Hematopoietic multipotent progenitor cell treated with erythropoietin and hydrocortisone succinate and interleukin-3 and kit ligand, for 15 days (in vitro differentiated cells): ENCODE measurements around the gene PES1.
"Not testable (repeated sequence)": the region's sequence is repeated elsewhere in the genome, so short reads cannot be mapped to it uniquely, and the experiment has no call there.

Source experiments
- DNase-seq: peaks from one replicate; pipeline ENCODE4 v3.0.0-alpha.2; 2015; ENCODE audit warnings: low spot score

The PES1 gene

DNA sequence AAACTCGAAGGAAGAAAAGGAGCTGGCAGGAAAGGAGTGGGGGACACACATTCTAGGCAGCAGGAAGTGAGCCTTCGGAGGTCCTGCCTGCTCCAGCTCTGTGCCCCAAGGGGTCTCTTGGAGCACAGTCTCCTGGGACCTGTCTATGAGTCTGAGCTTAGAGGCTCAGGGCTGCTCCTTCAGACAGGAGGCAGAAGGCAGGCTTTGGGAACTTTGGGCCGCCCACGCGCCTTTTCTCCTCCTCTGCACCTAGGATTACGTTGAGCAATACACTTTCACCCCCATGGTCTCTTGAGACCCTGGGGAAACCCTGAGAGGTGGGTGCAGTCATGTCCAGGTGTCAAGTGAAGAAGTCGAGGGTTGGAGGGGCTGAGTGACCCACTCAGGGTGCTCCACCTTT lies 16.2 kb upstream of the PES1 start:
- no peak for DNase-seq

DNA sequence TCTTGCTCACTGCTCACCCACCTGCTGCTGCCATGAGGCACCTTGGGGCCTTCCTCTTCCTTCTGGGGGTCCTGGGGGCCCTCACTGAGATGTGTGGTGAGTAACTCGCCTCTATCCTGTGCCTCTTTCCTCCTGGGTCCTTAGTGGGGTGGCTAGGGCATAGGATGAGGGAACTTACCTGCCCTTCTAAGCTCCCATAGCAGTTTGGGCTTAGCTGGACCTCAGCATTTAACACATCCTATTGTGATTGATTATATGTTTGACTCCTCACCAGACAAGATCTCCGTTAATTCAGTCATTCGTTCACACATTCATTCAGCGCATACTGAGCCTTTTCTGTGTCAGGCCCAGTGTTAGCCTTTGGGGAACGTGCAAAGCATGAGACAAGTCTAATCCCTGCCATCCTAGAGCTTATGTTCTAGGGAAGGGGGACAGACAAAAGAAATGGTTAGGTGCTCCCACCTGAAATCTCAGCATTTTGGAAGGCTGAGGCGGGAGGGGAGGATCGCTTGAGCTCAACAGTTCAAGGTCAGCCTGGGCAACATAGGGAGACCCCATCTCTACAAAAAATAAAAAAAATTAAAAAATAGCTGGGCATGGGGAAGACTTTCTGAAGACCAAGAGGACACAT lies 15.7 kb upstream of the PES1 start:
- DNase-seq: no peak

DNA sequence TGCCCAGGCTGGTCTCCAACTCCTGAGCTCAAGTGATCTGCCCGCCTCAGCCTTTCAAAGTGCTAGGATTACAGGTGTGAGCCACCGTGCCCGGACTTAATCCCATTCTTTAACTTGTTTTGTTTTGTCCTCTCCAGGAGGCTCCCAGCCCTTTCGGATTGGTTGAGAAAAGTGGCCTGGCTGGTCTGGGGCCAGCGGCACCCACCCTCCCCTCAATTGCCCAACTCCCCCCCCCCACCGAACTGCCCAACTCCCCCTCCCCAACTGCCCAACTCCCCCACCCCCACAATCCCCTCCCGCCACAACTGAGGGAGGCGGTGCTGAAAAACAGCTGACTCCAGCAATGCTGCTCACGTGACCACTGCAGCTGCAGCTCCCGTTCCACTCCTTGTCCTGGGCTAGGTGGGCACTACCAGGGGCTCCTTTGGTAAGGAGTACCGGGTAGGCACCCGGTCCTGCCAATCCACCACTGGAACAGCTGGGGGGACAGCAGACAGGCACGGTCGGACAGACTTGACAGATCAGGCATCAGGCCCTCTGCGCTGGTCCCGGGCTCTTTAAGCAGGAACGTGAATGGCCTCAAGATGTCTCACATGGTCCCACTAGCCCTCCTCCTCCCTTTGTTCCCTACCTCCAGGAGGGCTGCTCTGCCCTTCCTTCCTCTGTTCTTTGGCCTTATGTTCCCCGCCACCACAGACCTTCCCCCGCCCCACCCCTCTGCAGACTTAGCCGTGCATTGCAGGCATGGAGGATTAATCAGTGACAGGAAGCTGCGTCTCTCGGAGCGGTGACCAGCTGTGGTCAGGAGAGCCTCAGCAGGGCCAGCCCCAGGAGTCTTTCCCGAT lies 15.0 kb upstream of the PES1 start, which contains the start of gene TCN2:
TCN2 (plus strand) TSS at position 720 of the 845 bp plus-strand sequence. CDS start 158 bp downstream, outside the sequence.
- peak; percentile 33 for DNase-seq

DNA sequence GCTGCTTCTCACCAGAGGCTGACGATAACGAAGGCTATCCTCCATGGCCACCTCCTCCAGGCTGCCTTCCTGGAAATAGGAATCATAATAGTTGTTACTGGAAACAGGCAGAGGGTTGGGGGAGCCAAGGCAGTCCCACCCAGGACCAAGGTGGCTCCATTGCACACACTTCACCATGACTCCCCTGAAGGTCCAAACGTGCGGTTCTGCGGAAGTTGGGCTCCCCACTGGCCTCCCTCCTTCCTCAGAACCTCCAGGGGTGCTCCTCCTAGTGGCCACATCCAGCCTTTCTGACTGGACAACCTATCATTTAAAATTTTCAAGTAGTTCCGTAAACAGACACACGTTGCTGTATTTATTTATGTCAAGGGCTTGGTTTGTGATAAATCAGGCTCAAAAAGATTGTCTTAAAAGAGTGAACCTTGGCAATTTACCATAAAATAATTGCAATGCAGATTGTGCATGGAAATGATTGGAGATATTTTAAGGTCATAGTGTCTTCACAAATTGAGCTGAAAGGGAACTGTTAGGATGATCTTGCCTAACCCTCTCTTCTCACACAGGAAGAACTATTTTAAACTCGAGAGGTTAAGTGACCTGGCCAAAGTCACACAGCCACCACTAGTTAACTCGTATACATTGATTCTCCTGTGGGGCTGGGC lies 13.9 kb upstream of the PES1 start:
- DNase-seq: peak; percentile 80

DNA sequence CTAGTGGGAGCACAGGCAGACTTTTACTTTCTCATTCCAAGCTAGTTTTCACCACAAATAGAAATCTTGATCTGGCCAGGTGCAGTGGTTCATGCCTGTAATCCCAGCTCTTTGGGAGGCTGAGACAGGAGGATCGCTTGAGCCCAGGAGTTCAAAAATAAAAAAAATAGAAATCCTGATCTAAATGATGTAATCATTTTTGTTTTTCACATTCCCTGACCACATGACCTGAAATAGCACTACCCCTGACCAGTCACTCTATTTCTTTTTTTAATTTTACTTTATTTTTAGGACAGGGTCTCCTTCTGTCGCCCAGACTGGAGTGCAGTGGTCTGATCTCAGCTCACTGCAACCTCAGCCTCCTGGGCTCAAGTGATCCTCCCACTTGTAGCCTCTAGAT lies 13.0 kb upstream of the PES1 start:
- no peak for DNase-seq

DNA sequence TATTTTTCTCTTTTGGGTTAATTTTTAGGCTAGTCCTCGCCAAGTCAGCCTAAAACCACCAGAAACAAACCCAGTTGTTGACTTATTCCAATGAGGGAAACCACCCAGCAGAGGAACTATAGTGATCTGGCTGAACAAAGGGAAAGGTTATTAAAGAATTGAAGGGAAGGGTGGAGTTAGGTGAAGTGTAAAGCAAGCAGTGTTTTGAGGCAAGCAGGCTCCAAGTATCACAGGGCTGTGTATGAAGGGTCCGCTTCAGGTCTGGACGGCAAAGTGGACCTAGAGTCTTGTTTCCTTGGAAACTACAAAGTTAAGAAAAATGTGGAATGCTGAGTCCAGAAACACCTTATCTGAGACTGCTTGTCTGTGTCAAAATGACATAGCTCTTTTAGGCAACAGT lies 12.1 kb upstream of the PES1 start:
- no peak for DNase-seq

DNA sequence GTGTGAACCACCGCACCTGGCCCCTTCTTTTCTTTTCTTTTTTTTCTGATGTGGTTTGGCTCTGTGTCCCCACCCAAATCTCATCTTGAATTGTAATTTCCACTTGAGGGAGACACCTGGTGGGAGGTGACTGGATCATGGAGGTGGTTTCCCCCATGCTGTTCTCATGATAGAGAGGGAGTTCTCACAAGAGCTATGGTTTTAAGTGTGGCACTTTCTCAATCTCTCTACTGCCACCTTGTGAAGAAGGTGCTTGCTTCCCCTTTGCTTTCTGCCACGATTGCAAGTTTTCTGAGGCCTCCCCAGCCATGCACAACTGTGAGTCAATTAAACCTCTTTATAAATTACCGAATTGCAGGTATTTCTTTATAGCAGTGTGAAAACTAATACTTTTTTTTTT lies 10.3 kb upstream of the PES1 start:
- peak; percentile 58 for DNase-seq

DNA sequence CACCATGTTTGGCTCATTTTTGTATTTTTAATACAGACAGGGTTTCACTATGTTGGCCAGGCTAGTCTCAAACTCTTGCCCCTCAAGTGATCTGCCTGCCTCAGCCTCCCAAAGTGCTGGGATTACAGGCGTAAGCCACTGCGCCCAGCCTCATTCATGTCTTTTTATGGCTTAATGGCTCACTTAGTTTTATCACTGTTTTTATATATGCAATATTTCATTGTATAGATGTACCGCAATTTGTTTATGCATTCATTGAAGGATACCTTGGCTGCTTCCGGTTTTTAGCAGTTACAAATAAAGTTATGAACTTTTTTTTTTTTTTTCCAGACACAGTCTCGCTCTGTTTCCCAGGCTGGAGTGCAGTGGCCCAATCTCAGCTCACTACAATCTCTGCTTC lies 9.8 kb upstream of the PES1 start:
- no peak for DNase-seq

DNA sequence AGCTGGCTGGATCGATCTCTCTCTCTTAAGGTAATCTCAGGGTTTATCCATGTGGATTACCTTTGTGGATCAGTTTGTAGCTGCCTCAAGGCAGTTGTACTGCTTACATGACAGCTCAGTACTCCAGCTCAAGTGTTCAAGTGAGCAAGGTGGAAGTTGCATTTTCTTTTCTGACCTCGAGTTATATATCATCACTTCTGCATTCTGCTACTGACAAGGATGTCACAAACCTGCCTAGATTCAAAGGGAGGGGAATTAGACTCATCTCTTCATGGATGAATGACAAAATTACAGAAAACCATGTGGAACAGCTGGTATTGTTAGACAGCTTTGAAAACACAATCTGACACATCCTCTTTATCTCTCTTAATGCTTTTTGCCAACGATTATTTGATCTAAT lies 9.2 kb upstream of the PES1 start:
- no peak for DNase-seq

DNA sequence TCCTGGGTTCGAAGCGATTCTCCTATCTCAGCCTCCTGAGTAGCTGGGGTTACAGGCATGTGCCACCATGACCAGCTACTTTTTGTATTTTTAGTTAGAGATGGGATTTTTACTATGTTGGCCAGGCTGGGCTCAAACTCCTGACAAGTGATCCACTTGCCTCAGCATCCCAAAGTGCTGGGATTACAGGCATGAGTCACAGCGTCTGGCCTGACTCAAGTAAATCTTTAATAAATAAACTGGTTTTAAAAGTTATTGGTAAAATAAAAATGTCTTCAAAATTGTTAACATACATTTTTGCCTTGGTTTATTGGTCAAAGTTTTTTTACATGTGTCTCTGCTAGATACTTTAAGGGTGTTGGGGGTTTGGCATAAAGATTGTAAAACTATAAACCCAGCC lies 7.3 kb upstream of the PES1 start:
- DNase-seq: no peak

DNA sequence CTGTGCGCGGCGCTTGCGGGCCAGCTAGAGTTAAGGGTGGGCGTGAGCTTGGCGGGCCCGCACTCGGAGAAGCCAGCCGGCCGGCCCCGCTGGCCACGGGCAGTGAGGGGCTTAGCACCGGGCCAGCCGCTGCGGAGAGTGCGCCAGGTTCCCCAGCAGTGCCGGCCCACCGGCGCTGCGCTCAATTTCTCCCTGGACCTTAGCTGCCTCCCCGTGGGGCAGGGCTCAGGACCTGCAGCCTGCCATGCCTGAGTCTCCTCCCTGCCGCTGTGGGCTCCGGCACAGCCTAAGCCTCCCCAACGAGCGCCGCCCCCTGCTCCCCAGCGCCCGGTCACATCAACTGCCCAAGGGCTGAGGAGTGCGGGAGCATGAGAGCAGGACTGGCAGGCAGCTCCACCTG lies 5.2 kb upstream of the PES1 start:
- DNase-seq: no peak

DNA sequence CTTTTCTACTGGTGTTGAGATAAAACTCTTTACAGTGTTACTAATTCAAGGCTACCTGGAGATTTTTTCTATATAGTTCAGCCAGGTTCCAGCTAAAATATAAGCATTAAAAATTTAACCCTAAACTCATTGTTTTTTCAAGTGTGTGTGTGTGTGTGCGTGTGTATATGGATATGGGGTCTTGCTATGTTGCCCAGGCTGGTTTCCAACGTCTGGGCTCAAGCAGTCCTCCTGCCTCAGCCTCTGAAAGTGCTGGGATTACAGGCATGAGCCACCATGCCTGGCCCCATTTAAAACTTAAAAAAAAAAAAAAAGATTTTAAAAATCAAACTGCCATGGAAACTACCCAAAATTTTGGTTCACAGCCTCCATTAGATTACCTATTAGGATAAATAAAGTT lies 4.5 kb upstream of the PES1 start:
- no peak for DNase-seq

DNA sequence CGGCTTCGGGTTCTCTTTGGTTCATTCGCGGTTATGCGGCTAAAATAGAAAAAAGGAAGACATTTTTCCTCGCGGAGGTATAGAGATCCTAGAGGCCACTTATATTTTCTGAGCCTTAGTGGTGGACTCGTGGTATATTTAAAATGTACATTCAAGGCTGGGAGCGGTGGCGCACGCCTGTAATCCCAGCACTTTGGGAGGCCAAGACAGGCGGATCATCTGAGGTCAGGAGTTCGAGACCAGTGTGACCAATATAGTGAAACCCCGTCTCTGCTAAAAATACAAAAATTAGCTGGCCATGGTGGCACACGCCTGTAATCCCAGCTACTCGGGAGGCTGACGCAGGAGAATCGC lies 627 bp upstream of the PES1 start:
- DNase-seq: not testable (repeated sequence)

DNA sequence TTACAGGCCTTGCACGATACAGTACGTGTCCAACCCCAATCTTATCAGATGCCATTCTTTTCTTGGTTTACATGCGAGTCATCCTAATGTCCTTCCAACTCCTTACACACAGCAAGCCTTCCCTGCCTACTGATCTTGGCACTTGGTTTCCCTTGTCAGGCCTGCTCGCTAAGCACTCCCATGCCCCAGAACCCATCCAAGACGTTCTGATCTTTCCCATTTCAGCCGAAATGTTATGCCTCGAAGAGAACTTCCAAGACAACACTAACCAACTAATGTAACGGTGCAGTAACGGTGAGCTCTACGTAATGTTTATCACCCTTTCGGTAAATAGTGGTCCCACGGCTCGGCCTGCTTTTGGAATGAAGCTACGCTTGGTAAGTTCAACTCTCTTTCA lies 521 bp downstream of the PES1 start:
- peak; percentile 35 for DNase-seq

DNA sequence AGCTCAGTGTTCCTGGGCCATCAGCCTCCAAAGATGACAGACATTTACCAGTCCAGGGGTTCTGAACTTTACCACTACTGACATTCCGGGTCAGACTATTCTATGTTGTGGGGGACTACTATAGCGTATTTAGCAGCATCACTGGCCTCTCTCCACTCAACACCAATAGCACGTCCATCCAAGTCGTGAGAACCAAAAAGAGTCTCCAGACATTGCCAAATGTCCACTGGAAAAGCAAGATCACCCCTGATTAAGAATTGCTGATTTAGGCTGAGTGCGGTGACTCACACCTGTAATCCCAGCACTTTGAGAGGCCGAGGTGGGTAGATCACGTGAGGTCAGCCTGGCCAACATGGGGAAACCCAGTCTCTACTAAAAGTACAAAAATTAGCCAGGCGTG lies 5.3 kb downstream of the PES1 start:
- DNase-seq: no peak

DNA sequence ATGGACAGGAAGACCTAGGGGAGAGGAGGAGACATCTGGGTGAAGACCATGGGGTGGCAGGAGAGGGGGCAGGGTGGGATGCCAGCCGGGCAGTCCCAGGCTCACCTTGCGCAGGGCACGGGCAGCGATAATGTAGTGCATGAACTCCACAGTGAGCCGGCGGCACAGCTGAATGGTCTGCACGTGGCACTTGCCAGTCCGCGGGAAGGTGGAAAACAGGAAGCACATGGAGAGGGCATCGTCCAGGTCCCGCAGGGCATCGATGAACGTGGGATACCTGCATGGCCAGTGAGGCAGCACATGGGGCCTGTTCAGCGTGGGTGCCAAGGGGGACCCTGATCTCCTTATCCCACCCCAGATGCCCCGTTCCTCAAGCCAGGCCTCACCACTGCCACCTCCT lies 7.3 kb downstream of the PES1 start:
- no peak for DNase-seq

DNA sequence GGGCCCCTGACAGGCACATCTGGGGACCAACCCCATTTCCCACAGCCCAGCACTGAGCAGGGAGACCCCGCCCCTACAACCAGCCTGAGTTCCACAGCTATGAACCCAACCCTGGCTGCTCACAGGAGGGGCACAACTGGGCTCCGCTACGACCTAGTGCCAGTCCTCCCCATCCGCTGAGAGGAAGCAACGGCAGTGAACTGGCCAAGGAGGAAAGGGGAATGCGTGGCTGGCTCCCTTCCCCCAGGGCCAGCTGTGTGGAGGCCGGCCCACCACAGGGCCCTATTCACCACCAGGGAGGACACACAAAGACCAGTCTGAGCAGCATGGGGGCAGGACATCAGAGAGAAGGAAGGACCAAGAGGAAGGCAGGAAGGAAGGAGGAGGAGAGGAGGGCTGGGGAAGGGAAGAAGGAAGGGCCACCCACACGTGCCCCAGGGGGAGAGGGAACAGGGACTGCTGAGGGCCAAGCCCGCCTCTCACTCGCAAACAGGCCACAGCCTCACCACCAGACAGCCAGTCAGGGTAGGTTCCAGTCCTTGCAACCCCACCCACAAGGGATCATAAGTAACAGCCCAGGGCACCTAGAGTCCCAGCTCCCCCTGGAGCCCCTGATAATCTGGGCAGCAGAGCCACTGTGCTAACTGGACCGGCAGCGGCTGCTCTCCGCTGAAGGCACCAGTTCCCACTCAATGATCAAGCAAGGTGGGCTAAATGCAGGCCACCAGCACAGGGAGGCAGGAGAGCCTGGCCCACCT lies 8.7 kb downstream of the PES1 start:
- no peak for DNase-seq

DNA sequence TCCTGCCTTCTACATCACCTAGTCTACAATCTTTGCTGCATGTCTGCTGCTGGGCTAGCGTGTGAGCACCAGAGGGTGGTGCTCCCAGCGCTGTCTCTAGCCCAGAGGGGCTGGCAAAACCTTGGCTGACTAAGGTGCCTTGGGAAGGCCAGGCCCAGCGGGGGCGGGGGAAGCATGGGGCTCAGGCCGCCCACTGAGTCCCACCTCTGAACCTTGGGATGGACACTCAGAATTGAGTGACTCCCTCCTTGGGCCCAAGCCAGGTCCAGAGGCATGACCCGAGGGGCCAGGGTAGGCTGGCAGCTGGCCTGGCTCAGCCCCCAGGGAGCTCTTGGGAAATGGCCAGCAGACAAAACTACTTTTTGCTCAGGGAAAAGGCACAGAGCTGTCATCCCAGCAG lies 9.7 kb downstream of the PES1 start:
- no peak for DNase-seq

DNA sequence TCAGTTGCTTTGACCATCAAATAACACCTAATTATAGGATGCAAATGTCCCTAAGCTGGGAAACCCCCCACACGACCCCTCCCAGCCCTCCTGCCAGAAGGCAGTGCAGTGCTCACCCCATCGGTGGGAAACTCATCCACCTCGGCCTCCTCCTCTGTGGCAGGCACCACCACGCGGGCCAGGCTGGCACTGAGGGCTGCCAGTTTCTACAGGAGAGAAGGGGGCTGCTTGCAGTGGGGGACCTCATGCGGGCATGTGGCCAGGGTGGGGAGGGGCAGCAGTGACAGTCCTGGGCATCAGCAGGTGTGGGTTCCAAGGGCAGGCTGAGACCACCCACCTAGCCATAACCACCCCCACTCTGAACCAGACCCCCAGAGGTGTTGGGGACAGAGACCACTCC lies 10.8 kb downstream of the PES1 start:
- no peak for DNase-seq

DNA sequence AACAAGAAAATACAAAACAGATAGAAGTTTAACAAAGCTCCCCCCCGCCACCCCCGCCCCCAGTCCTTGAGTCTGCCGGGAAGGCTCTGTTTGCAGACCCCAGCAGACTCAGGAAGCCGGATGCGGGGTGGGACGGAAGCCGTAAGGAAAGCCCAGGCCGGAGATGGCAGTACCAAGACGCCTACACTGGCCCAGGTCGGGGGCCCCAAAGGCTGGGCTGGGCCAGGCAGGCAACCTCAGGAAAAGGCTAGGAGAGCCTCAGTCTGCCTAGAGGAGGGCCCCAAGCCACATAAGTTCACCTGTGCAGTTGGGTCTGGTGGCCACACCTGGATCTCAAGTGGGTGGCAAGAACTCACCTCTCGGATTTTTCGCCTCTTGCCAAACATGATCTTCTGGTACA lies 13.2 kb downstream of the PES1 start:
- no peak for DNase-seq

DNA sequence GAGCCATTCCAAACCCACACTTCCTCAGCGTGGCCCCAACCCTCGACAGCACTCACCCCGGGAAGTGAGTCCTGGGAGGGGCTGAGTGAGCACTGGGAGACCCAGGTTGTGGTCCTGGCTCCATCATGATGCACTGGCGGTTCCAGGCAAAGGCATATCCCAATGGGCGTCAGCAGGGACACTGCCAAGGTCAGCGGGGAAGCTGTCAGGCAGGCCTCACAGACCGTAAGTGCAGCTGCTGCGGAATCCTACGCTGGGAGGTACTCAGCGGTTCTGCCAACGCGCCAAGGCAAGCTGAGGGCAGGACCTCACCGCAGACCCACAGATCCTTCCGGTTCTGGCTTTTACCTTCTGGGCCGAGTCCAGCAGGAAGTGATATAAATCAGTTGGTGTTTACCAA lies 15.9 kb downstream of the PES1 start:
- no peak for DNase-seq

DNA sequence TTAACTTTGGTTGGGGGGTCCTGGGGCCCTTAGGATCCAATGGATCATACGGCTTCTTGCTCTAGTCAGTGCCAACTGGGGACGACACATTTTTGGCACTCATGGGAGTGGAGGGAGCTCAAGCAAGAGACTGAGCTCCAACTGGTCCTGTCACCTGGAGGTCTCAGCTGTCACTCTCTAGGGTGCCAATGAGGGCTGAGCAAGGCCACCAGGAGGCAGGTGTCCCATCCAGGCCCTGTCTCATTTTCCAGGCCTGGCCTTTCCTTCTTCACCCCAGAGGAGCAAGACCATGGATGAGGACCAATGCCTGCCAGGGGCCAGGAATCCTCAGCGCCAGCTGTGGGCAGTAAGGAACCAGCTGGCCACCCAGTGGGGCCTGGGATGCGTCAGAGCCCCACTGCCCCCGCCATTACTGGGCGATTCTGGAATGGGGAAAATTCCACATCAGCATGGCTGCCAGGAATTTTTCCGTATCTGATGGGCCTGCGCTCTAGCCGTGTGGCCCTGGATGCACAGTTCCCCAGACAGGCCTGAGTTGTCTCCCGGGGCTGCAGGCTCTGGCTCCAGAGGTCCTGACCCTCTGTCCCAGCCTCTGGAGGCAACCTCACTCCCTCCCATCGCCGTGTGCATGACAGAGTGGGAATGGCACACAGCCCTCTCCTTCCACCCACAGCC lies 16.6 kb downstream of the PES1 start:
- no peak for DNase-seq
